Peyer's patch (tissue), 4 donors: Measurements from ENCODE around the gene NRF1.

ENCODE experiments used
- POLR2A ChIP-seq, 2 donors: fragments of 450-650 bp; IDR thresholded peaks; one replicate each; pipeline ENCODE4 v1.5.1; 2017; ENCODE audit warnings: antibody characterized with exemption in 2 of 2, mild to moderate bottlenecking in 2 of 2, moderate library complexity in 2 of 2
- TF ChIP-seq, protein P1 (sequence below), 6 experiments: fragments of 450-650 bp in 4 of 6; fragments of 200-600 bp in 2 of 6; sonication (generic) in 1 of 6; IDR thresholded peaks; one replicate each; pipeline ENCODE4 v1.5.1; 2017 to 2019; ENCODE audit warnings: antibody characterized with exemption in 6 of 6, mild to moderate bottlenecking in 3 of 6, moderate library complexity in 1 of 6

- TF ChIP-seq, protein P1, sequence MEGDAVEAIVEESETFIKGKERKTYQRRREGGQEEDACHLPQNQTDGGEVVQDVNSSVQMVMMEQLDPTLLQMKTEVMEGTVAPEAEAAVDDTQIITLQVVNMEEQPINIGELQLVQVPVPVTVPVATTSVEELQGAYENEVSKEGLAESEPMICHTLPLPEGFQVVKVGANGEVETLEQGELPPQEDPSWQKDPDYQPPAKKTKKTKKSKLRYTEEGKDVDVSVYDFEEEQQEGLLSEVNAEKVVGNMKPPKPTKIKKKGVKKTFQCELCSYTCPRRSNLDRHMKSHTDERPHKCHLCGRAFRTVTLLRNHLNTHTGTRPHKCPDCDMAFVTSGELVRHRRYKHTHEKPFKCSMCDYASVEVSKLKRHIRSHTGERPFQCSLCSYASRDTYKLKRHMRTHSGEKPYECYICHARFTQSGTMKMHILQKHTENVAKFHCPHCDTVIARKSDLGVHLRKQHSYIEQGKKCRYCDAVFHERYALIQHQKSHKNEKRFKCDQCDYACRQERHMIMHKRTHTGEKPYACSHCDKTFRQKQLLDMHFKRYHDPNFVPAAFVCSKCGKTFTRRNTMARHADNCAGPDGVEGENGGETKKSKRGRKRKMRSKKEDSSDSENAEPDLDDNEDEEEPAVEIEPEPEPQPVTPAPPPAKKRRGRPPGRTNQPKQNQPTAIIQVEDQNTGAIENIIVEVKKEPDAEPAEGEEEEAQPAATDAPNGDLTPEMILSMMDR (IDR thresholded peaks at IDR 0.05), result no peak
- no peak for TF ChIP-seq POLR2A (IDR thresholded peaks at IDR 0.05)
Measured at GRCh38 chr7:129741743-129742213, 130.3 kb downstream of the NRF1 start.
